GOT3 (cell line): ENCODE results near the gene WDR93.

Experiments used
- DNase-seq: peaks from one replicate; lab custom pipeline; 2025; ENCODE audit warnings: mixed read lengths; lab: John Stamatoyannopoulos, UW

Gene WDR93

DNA sequence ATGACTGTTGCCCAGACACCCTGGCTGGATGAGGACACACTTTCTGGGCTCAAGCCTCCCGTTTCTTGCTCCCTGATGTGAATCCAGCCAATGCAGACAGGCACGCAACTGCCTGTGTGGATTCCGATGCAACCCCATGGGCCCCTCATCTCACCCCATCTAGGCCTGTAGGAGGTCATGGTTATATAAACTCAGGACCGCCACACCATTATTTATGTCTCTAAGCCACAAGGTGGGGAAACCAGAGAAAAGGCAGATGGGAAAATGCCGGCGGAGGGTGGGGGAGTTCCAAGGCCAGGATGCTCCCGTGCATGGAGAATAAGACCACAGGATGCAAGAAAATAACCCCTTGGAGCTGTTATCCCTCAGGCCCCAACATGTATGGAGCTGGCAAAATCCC is 58.4 kb downstream of the WDR93 start:
- no peak for DNase-seq

DNA sequence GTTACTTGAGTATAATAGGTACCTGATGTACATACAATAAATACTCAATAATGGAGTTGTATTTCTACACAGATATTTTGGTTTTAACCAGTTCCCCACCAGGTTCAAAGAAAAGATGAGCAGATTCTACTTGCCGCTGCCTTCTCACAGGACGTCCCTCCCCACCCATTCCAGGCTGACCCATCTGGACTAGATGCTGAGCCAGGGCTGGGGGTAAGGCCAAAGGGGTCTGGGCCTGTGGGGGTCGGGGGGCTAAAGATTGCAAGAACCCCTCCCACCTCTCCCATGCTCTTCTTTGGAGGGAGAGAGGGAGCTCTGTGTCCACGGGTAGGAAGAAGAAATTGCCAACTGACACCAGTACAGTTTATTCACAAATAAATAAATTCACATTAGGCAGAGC is 58.9 kb downstream of the WDR93 start:
- no peak for DNase-seq

DNA sequence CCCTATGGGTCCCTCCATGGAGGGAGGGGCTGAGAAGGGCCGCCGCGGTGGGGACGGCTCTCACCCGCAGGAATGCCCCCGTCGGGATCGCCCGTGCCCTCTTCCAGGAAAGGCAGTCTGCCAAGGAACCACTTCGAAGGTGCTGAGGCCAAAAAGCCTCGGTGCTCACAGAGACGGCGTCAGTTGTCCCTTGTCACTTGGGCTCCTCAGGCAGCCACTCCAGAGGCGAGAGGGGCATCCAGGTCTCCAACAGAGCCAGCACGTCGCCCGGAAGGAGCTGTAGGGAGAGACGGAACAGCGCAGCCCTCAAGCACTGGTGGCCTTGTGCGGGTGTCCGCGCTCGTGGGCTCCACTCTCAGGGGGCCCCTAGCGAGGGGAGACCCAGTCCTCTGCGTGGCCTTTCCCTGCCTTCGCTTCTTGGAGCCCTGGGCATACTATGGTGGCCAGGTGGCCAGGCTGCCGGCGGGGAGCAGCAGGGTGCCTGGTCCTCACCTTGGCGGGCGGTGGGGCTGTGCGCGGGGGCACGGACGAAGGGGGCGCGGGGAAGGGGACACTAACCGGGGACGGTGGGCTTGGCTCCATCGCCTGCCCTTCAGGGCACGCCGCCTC is 59.4 kb downstream of the WDR93 start:
- DNase-seq: no peak

DNA sequence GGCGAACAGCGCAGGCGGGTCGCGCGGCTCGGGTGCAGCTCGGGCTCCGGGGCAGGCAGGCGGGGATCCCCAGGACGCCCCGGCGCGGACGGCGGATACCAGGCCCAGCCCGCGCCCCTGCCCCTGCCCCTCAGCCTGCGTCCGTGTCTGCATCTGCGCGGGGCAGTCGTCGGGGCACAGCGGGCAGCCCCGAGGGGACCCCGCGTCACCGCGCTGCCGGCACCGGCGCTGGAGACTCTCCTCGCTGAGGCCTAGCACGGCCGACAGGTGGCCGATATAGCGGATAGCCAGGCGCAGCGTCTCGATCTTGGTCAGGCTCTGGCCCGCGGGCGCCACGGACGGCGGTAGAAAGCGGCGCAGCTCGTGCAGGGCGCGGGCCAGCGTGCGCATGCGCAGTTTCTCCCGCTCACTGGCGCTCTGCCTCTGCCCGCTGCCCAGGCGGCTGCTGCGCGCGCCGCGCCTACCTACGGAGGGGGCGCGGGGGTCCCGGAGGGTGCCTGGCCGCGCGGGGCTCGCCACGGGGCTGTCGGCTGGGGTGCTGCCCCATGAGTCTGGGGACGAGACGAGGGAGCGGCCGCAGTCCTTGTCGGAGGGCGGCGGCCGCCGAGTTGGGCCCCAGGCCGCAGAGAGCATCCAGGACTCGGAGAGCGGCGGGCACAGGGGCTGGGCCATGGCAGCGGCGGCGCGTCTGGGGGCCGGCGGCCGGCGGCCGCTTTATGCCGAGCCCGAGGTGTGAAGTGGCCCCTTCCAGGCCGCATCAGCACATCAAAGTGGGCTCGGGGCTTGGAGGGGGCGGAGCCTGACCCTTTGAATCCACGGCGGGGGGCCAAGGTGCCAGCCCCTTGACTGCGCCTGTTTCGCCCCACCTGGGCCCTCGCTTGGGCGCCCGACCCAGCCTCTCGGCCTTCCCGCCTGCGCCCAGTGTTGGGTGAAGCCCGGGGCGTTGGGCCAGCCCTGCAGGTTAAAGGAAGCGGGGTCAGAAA is 60.2 kb downstream of the WDR93 start, which contains the start of gene MESP1:
Gene MESP1, minus strand, starts transcription at position 690 of the 983 bp plus-strand sequence. Its CDS starts 18 bp downstream, at position 672.
- peak; percentile 80 for DNase-seq

DNA sequence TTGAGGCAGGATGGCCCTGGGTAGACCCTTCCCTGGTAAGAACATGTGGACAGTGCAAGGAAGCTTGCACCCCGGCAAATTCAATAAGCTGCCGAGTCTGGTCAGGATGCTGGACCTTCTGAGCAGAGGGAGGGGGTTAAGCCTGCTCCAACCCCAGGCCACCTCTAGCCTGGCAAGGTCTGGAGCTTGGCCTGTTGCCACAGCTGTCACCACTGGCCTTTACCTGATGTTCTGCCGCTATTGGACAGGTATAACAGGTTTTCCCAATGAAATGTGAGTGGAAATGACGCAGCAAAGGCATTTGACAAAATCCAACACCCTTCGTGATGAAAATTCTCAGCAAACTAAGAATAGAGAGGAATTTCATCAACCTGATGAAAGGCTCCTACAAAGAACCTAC is 61.1 kb downstream of the WDR93 start:
- no peak for DNase-seq

DNA sequence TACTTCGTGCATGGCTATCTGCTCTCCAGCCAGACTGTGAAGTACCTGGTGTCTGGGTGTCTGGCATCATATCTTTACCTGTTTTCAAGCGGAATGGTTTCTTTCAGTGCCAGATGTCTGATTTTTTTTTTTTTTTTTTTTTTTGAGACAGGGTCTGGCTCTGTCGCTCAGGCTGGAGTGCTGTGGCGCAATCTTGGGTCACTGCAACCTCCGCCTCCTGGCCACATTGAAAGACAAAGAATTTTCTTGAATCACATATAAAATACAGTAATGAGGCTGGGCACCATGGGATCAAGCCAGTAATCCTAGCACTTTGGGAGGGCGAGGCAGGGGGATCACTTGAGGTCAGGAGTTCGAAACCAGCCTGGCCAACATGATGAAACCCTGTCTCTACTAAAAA is 63.2 kb downstream of the WDR93 start:
- no peak for DNase-seq

DNA sequence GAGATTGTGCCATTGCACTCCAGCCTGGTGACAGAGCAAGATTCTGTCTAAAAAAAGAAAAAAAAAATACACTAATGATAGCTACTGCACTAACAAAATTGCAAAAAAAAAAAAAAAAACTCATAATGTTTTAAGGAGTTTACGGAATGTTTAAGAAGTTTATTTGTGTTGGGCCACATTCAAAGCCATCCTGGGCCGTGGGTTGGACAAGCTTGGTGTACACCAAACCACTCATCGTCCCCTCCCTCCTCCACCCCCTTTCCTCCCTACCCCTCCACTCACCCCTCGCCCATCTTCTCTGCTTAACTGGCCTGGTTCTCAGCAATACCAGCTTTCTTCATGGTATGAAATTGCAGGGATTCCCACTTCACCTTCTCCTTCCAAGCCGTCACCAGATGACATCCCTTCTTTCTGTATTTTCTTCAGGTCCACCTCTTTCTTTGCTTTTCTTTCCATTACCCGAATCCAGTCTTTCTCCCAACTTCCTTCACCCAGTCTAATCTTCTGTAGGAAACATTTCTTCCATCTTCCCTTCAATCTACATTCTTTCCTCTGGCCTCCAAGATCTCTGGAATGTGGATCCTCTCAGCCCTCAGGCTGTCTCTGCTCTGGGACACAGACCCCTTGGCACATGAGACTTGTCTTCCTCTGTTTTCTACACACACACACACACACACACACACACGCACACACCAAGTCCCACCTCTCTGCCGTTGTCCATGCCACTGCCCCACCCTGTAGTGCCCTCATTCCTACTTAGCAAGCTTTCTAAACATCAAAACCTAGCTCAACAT is 63.9 kb downstream of the WDR93 start:
- DNase-seq: no peak

DNA sequence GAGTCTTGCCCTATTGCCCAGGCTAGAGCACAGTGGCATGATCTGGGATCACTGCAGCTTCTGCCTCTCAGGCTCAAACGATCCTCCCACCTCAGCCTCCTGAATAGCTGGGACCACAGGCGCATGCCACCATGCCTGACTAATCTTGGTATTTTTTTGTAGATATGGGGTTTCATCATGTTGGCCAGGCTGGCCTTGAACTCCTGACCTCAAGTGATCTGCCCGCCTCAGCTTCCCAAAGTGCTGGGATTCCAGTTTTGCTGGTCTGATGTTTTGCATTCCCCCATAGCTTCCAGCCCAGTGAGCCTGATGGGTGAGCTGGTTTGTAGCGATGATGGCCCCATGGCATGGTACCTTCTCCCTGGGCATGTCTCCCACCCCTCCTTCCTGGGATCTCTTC is 65.1 kb downstream of the WDR93 start:
- DNase-seq: no peak

DNA sequence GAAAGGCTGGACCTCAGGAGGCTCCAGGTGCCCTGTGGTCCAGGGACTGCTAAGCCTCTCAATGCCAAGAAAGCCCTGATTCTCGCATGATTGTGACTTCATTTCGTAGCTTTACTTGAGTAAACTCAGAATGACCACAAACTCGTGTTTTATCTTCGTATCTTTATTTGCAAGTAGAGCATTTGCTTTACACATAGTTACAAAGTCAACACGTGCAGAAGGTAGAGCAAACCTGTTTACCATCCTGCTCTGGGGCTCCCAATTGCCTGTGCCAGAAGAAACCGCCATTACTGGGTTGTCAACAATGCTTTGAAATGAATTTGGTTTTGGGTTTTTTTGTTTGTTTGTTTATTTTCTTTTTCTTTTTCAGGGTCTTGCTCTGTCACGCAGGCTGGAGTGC is 66.3 kb downstream of the WDR93 start:
- DNase-seq: no peak

DNA sequence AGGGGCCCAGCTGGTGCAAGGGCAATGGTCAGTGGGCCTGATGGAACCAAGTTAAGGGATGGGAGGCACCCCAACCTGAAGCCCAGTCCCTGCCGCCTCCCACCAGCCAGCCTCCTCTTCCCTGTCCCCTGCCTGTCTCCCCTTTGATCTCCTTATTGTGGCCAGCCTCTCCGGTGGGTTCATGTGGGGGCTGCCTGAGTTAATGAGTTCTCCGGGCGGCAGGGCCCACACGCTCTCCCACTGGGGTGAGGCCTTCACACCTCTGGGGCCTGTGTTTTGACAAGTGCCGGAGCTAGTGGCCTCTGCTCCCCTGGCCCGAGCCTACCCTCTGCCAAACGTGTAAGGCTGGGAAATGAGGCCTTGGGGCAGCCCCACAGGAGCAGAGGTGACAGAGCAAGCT is 67.7 kb downstream of the WDR93 start:
- DNase-seq: no peak

DNA sequence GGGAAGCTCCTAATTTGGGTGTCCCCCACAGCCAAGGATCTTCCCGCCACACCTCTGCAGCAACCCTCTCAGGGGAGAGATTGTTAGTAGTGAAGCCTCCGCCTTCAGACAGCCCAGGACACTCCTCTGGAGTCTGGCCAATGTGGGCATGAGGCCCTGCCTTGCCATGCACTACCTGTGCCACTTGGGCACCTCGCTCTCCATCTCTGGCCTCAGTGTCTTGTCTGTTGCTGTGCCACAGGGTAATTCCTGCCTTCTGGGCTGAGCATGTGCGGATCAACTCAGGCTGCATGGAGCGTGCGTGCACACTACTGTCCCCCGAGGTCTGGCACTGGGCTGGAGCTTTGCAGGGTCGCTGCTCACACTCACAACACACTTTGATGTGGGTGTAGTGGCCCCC is 68.4 kb downstream of the WDR93 start:
- DNase-seq: no peak

DNA sequence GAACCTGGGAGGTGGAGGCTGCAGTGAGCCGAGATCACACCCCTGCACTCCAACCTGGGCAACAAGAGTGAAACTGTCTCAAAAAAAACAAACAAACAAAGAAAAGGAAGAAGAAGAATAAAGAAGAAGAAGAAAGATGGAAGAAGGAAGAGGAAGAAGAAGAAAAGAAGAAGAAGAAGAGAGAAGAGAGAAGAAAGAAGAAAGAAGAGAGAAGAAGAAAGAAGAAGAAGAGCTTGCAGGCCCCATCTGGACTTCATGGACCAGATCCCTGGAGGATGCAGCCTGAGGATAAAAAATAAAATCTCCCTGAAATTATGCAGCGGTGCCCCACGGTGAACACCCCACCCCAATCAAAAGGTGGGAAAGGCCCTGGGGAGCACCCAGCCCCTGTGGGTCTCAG is 69.2 kb downstream of the WDR93 start:
- DNase-seq: no peak

DNA sequence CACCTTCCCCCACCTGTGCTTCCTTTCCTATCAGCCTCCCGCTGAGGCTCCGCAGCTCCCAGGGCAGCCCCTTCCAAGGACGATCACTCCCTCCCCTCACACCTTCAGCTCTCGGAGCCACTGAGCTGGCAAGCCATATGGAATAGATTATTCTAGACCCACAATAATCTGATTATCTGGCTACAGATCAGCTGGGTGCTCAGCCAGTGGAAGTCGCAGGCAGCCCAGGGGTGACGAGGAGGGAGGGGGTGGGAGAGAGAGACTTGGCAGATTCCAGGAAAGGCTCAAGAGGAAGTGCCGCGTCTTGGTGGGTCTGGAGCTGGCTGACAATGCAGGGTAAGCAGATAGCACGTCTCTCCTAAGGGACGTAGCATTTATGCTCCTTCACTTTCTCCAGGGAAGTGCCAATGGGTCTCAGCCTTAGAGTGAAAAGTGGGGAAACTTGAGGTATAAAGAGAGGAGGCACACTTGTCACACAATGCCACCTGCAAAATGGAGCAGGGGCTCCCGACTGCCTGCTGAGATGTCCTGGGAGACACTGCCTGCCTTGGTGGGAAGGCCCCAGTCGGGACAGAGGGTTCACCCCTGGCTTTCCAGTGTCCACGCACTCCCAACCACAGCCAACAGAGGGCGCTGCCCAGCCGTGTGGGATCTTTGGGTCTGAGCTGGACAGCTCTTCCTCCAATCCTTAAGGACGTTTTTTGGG is 69.8 kb downstream of the WDR93 start:
- DNase-seq: no peak

DNA sequence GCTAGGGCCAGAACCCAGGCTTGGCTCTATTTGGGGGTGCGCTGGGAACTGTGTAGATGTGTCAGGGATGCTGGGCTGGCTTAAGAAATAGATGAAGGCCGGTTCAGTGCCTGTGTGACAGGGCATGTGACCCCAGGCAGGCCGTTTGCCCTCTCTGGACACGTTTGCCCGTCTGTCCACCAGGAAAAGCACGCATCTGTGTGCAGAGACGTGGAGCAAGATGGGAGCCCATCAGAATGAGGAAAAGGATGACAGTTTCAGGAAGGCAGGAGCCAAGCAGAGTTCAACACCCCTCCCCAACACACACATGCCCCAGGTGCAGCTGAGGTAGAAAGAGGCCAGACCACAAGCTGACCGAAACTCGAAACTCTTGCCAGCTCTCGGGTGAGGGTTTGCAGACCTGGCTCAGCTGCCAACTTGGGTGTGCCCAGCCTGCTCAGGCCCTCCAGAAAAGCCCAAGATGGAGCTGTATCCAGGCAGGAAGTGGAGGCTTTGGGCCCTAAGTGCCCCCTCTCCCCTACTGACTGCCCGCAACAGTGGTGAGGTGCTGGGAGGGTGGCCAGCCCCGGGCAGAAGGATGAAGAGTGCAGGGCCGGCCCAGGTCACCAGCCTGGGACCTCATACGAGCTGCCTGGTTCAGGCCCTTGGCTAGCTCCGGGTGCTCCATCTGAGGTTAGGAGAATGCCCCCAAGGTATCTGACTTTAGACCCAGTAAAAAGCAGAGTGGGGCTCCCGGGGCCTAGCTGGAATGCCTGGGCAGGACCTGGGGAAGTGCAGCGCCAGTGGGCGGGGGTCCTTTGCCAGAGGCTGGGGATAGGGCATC is 70.6 kb downstream of the WDR93 start:
- no peak for DNase-seq

DNA sequence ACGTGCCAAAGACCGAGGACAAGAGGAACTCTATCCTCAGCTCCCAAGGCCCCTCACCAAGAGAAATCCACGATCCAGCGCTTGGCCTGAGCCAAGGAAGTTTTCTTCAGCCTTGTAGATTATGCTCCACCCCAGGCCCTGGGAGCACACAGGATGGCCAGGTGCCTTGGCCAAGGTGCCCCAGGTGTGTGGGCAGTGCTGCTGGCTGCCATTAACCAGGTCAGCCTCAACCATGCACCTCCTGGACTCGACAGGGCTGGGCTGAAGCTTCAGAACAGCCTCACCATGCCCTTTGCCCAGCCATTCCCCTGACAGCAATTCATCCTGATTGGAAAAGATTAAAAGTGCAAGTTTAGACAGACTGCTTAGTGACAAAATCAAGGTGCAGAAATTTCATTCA is 71.3 kb downstream of the WDR93 start:
- DNase-seq: no peak

DNA sequence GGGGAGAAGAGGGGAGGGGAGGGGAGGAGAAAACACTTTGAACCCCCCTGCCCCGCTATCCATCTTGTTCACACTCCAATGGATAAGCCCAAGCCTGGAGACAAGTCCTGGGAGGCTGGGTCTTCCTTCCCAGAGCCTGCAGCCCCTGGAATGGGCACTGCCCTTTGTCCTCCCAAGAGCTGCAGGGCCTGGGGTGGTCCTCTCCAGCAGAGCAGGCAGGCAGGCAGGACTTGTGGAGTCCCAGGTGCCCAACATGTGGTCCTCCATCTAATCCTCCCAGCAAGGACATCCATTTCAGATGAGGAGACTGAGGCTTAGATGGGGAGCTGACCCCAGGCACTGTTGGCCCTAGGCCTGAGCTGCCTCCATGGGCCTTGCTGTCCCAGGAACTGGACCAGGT is 75.1 kb downstream of the WDR93 start:
- DNase-seq: no peak

DNA sequence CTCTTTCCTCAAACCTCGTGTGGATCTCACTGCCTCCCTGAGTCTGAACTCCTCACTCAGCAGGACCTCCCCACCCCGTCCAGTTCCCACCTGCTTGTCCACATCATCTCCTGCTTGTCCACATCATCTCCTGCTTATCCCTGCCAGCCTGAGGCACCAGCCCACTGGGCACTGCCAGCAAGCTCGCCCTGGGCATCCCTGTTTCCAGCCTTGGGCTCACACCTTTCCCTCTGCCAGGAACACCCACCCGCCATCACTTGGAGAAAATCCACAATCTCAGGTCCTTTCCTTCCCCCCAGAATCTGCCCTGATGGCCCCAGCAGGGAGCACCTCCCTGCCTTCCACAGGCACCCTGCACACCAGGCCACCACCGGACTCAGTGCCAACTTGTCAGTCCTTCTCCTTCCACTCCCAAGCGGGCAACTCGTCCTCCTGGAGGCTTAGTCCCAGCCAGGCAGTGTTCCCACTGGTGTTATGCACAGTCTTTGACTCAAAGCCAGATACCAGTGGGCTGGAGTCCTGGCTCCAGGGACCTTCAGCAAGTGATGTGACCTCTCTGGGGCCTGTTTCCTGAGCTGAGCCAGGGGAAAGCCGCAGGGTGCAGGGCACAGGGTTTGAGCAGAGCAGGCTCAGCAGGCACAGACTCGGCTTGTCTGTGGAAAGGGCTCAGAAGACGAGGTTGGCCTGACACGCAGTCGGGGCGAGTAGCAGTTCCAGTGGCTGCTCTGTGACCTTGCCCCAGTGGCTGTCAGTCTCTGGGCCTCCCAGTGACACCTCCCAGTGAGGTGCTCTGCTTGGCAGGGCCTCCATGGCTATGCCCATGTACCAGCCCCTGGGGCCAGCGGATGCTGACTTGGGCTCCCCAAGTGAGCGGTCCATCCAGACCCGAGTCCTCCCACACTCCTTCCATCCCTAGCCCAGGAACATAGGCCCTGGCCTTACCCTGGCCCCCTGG is 76.0 kb downstream of the WDR93 start:
- no peak for DNase-seq

DNA sequence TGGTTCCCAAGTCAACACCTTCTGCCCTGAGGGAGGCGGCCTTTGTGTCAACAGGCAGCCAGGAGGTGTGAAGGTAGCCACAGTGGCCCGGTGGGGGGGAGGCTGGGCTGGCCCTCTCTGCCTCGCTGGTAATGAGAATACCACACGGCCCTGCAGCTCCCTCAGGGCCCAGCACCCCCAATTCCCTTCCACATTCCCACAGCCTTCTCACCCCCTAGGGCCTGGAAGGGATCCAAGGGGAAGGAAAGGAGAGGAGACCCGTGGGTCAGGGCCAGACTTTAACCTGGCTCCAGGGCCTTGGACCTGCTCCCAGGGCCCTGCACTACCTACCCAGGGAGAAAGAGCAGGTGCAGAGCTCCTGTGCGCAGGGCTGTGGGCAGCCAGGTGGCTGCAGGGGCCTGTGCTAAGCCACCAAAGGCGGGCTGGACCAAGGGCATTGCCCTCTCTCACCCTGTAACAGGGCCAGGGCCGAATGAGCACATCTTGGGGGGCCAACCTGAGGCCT is 76.9 kb downstream of the WDR93 start:
- no peak for DNase-seq

DNA sequence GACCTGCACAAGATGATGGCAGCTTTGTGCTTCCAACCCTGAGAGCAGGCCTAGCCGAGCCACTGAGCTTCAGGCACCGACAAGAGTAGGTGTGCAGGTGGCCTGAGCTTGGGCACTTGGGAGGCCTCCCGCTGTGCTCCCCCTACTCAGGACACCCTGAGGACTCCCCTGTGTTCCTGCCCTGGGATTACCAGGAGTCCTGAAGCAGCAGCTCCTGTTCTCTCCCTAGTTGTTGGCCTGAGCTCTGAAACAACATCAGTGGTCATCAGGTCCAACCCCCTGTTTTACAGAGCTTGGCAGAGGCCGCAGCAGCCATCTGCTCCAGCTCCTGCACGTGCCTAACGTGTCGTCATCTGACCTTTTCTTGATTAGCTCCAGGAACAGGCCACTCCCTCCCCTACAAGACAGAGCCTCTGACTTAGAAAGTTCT is 77.5 kb downstream of the WDR93 start:
- no peak for DNase-seq

DNA sequence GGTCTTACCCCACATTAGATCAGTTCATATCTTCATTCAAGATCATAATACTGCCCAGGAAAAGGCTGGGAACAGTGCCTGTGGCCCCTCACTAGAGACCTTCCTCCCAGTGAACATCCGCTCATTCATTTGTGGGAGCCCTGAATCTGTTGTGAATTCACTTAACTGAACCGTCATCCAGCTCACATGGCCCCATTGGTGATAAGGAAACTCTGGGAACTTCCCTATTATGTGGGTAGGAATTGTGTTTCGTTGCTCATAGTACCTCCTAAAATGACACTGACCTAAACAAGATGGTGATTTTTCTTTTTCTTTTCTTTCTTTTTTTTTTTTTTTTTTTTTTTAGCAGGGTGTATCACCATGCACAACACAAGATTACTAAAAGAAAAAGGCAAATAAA is 78.8 kb downstream of the WDR93 start:
- DNase-seq: no peak
